Mammary epithelial cell (primary cell): ENCODE data around the gene ASPDH.

ENCODE experiments used
- CTCF ChIP-seq, 2 donors: IDR thresholded peaks in 1 of 2; conservative IDR thresholded peaks in 1 of 2; 2 replicates each; pipeline ENCODE4 v1.5.1; 2011 to 2012; ENCODE audit warnings: inconsistent platforms in 2 of 2, low read length in 2 of 2, mild to moderate bottlenecking in 2 of 2, control low read depth in 1 of 2, low read depth in 1 of 2; ENCODE audit not compliant: insufficient read depth in 1 of 2; ENCODE audit errors: extremely low read depth in 1 of 2
- EZH2 ChIP-seq: IDR thresholded peaks from 2 replicates; pipeline ENCODE4 v1.6.1; 2012; ENCODE audit warnings: low read length, inconsistent platforms, borderline replicate concordance

- TF ChIP-seq CTCF (conservative IDR thresholded peaks at IDR 0.05 in 1 of 2, IDR thresholded peaks at IDR 0.05 in 1 of 2; ENCODE audit: extremely low read depth in 1 of 2, insufficient read depth in 1 of 2, low read depth in 1 of 2, low read length in 2 of 2) (no peak), EZH2 (no peak)
These were observed 36.8 kb downstream of the ASPDH start for GRCh38 chr19:50476907-50477238.
